Muscle layer of duodenum (tissue), 2 donors: ENCODE results near the gene SIK1.
"Not testable (repeated sequence)": the region's sequence is repeated elsewhere in the genome, so short reads cannot be mapped to it uniquely, and the experiment has no call there.

Source experiments
- H3K27ac ChIP-seq: one replicate; pipeline ENCODE4 v1.7.0; 2013; ENCODE audit warnings: mild to moderate bottlenecking, low read length
- H3K27me3 ChIP-seq: one replicate; pipeline ENCODE4 v1.7.0; 2013; ENCODE audit warnings: low read depth, mild to moderate bottlenecking, control low read depth, low read length
- H3K36me3 ChIP-seq, 2 donors: one replicate each; pipeline ENCODE4 v1.7.0; 2013; ENCODE audit warnings: low read length in 2 of 2, control low read depth in 1 of 2, mild to moderate bottlenecking in 1 of 2; ENCODE audit not compliant: insufficient read depth in 2 of 2, control insufficient read depth in 1 of 2
- H3K4me1 ChIP-seq, 2 donors: one replicate each; pipeline ENCODE4 v1.7.0; 2013; ENCODE audit warnings: low read length in 2 of 2, mild to moderate bottlenecking in 2 of 2, control low read depth in 1 of 2, moderate library complexity in 1 of 2; ENCODE audit not compliant: insufficient read depth in 2 of 2, control insufficient read depth in 1 of 2
- H3K4me3 ChIP-seq, 2 donors: one replicate each; pipeline ENCODE4 v1.7.0; 2013; ENCODE audit warnings: low read length in 2 of 2, low read depth in 1 of 2, mild to moderate bottlenecking in 1 of 2
- H3K9me3 ChIP-seq, 2 donors: one replicate each; pipeline ENCODE4 v1.7.0; 2013; ENCODE audit warnings: low read length in 2 of 2, control low read depth in 1 of 2, mild to moderate bottlenecking in 1 of 2; ENCODE audit not compliant: control insufficient read depth in 1 of 2
- donor health status: healthy.

Gene SIK1

GRCh38 chr21:43454176-43454575, 27.2 kb upstream of the SIK1 start:
- H3K4me3 ChIP-seq, H3K9me3 ChIP-seq, H3K36me3 ChIP-seq: not testable (repeated sequence)

GRCh38 chr21:43451850-43452249, 24.9 kb upstream of the SIK1 start:
- H3K4me3 ChIP-seq, H3K36me3 ChIP-seq, H3K4me1 ChIP-seq, H3K27ac ChIP-seq, H3K9me3 ChIP-seq, H3K27me3 ChIP-seq: not testable (repeated sequence)

More at GRCh38 chr21:43454176-43454575, 27.2 kb upstream of the SIK1 start:
- not testable (repeated sequence) for H3K27me3 ChIP-seq, H3K4me1 ChIP-seq, H3K27ac ChIP-seq

DNA sequence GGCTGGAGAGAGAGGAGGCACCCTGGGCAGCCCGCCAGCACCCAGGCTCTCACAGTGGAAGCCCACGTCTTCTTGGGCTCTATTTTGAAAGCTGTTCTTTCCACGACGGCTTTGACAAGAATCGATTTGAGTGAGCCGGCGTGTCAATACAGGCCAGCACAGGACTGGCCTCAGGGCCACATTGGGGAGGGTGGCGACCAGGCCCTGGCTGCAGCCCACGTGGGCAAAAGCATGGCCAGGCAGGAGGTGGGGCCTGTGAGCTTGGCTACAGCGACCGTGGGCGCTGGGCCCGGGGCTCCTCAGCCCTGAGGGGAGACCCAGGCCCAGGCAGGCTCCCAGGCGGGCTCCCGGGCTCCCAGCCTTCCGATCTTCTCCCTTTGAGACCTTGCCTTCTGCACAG, 23.4 kb upstream of the SIK1 start:
- H3K27ac ChIP-seq, H3K9me3 ChIP-seq, H3K4me3 ChIP-seq, H3K4me1 ChIP-seq, H3K36me3 ChIP-seq, H3K27me3 ChIP-seq: not testable (repeated sequence)

DNA sequence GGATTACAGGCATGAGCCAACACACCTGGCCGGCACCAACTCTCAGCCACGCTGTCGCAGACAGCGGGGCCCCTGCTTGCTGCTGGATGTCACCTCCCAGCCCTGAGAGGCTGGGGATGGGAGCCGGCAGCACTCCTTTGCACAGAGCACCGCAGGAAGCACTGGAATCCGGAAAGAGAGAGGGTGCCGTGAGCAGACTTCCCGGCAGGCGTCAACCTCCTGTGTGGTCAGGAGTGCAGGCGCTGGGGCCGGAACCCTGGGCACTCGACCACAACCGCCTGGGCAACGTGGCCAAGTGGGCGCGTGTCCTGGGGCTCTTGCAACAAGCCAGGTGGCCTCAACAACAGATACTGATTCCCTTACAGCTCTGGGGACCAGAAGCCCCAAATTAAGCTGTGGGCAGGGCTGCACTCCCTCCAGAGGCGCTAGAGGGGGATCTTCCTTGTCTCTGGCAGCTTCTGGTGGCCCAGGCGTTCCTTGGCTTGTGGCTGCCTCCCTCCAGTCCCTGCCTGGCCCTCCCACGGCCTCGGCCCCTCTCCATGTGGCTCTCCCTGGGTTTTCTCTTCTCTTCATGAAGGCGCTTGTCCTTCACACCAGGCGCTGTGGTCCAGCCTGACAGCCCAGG, 20.5 kb upstream of the SIK1 start:
- H3K27me3 ChIP-seq, H3K4me3 ChIP-seq, H3K4me1 ChIP-seq, H3K27ac ChIP-seq, H3K9me3 ChIP-seq, H3K36me3 ChIP-seq: not testable (repeated sequence)

DNA sequence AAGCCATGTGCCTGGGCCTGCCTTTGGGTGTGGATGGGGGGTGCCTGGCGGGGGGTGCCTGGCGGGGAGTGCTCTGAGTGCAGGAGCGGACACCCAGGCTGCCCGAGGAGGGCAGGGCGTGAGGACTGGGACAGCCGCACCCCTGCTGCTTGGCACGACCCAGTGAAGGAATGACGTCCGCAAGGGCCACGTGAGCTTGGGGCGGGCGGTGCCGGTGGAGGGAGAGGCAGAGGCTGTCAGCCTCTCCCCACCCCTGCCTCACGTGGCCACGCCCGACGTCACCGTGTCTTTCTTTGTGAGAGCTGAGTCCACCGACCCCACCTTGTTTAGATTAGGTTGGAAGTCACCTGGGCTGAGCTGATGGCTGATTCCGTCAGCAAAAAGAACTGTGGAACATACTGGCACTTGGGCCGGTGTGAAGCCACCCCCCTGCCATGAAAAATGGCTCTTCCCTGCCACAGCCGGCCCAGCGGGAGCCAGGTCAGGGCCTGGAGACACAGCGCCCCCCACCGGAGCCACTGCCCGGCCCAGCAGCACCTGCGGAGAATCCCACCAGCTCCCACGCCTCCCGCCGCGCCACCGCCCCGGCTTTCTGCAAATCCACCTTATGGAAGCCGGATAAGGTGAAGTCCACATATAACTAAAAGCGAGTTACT, 19.5 kb upstream of the SIK1 start:
- not testable (repeated sequence) for H3K9me3 ChIP-seq, H3K36me3 ChIP-seq, H3K27ac ChIP-seq, H3K4me1 ChIP-seq, H3K27me3 ChIP-seq, H3K4me3 ChIP-seq

DNA sequence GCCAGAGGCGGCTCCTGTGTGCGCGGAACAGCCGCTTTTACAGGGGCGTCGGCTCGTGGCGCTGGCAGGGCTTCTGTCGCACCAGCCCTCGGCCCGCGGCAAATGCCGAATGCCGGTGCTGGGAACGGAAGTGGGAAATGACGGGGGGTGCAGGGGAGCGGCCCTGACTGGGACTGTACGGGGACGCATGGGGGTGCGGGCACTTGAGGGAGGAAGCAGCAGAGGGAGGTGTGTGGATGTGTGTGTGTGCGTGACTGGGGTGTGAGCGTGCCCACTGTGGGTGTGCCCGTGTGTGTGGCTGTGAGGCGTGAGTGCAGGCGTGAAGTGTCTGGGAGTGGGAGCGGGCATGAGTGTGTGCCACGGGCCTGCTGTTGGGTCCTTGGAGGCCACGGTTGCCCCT, 17.6 kb upstream of the SIK1 start:
- H3K27ac ChIP-seq, H3K36me3 ChIP-seq, H3K4me1 ChIP-seq, H3K27me3 ChIP-seq, H3K4me3 ChIP-seq, H3K9me3 ChIP-seq: not testable (repeated sequence)

DNA sequence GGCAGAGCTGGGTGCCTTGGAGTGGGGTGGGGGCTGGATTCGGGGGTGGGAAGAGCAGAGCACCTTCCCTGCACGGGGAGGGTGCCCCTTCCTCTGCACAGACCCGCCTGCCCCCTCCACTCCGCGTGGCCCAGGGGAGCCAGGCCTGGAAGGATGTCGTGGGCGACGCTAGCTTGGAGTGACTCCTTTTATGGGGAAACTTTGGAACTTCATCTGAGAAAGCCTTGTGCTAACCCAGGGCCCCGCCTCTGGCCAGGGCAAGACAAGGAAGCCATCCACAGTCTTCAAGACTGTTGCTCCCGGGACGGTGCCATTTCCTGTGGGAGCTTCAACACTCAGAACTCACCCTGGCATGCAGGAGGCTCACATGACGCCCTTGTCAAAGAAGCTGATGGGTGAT, 15.6 kb upstream of the SIK1 start:
- H3K9me3 ChIP-seq, H3K36me3 ChIP-seq, H3K4me3 ChIP-seq, H3K4me1 ChIP-seq, H3K27ac ChIP-seq, H3K27me3 ChIP-seq: not testable (repeated sequence)

DNA sequence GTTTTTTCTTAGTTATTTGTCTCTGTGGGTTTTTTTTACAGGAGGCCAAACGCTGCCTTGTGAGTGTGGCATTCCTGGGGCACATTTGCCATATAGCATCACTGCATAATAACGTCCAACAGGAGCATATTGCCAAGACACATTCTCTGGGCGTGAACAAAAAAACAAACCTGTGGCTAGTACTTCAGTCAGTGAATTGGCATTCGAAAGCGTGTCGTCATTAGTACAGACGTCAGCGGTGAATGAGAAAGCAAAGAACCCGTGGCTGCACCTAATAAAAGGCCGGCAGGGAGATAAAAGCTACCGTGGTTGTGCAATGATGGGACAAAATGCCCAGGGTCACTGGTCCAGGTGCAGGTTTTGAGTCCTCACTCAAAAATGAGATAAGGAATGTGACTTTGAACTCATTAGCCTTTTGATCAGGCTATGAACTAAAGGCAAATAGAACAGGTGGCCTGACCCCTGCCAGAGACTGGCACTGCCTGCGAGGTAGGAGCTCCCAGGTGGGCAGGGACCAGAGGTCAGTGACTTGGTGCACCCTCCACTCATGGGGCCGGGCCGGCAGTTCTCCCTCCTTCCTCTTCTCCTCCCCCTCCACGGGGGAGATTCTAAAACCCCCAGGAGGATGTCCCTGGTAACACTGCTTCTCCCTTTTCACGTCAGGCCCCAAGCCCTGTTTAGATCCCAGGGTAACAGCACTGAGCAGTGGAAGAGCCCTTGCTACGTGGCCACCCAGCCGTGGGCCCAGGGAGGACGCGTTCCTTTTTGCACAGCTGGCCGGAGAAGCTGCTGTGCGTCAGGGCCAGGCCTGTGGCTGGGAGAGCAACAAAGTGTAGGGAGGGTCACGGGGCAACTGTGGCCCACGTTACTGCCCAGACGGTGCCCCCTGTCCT, 14.2 kb upstream of the SIK1 start:
- not testable (repeated sequence) for H3K27me3 ChIP-seq, H3K4me3 ChIP-seq, H3K36me3 ChIP-seq, H3K27ac ChIP-seq, H3K9me3 ChIP-seq, H3K4me1 ChIP-seq

DNA sequence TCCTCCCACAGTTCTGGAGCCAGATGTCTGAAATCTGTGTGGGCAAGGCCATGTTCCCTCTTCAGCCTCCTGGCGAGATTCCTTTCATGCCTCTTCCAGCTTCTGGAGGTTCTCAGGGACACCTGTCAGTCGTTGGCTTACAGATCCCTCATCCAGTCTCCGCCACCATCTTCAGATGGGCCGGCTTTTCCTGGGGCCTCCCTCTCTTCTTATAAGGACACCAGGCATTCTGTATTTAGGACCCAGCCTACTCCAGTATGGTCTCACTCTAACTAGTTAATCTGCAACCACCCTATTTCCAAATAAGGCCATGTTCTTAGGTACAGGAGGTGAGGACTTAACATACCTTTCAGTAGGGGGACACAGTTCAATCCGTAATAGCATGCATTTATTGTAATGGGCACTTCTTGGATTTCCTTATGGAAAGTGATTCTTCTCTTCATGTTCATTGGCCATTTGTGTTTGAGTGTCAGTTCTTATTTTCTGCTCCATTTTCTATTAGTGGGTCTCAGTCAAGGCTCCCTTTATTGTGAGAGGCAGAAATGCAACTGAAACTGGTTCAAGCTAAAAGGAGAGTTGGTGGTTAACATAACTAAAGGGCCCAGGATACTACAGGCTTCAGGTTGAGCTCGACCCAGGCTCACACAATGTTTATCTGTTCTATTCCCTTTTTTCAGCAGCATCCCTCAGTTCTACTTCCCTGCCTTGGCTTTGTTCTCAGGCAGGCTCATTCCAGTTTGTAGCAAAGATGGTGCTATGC, 12.6 kb upstream of the SIK1 start:
- H3K27me3 ChIP-seq, H3K9me3 ChIP-seq, H3K4me3 ChIP-seq, H3K36me3 ChIP-seq, H3K4me1 ChIP-seq, H3K27ac ChIP-seq: not testable (repeated sequence)

DNA sequence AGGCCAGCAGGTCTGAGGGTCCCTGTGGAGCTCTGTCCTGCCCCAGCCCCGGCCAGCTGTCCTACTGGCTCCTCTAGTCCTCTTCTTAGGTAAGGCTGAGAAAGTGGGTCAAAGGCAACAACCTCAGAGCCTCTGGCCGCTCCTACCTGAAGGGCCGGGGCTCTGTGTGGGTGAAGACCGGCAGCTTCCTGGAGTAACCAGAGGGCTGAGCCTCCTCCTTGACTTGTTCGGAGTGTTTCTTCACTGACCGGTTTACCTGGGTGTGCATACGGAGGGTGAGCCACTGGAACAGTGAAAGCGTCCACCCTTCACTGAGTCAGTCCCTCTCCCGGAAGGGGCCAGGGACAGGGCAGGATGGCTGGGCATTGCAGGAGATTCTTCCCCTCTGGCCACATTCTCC, 9.3 kb upstream of the SIK1 start:
- H3K27me3 ChIP-seq, H3K9me3 ChIP-seq, H3K27ac ChIP-seq, H3K4me3 ChIP-seq, H3K36me3 ChIP-seq, H3K4me1 ChIP-seq: not testable (repeated sequence)

DNA sequence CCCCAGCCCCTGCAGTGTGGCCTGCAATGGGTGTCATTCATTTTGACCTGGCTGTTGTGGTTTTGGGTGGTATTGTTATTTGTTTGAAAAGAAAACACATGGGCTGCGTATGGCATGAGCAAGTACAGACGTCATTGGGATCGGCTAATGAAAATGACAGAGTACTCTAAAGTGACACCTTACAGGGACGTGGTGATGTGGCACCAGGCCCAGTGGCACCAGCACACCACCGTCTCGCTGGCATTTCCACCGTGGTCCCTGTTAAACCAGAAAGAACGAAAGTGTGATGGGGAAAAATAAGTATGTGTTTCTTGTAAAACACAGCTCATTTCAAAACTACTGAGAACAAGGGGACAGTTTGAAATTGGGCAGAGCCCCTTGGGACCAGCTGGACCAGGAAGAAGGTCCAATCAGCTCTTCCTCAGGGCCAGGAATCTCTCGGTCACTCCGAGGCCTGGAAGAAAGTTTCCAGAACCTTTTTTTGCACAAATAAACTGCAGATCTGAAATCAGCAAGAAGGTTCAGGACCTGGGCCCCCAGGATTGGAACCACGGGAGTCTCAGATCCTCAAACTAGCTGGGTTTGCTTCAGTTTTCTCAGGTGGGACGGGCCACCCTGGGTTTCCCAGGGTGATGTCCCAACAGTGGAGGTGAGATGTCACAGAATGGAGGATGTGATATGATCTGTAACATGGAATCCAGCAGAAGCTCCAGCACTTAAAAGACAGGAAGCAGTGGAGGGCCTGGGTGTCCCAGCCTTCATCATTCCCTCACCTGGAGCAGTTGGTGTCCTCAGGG, 6.6 kb upstream of the SIK1 start:
- H3K27ac ChIP-seq, H3K27me3 ChIP-seq, H3K9me3 ChIP-seq, H3K36me3 ChIP-seq, H3K4me1 ChIP-seq, H3K4me3 ChIP-seq: not testable (repeated sequence)
